Frontal cortex (tissue), 4 donors: ENCODE results near the gene UBP1. TPM values are rescaled to one million over a fixed set of nuclear protein-coding genes. Genes with fewer than 3 reads are reported as not detected.
"Not testable (repeated sequence)": the region's sequence is repeated elsewhere in the genome, so short reads cannot be mapped to it uniquely, and the experiment has no call there.

Experiments
- DNase-seq, 2 donors: peaks; one replicate each; pipeline ENCODE4 v3.0.0; 2012; ENCODE audit warnings: low spot score in 2 of 2
- FAIRE-seq: peaks from 2 replicates; lab custom pipeline; 2012; peaks lifted over from hg19 to GRCh38; lab: Jason Lieb, UNC
- small RNA-seq: library from RNA; depleted of rRNA; stranded (forward); fragments of <200 nt; gene quantifications from one replicate; pipeline ENCODE3, GENCODE V24; 2014
- total RNA-seq: library from RNA; depleted of rRNA; stranded (reverse); fragments of >200 nt; gene quantifications from one replicate; pipeline ENCODE4 v1.2.3, GENCODE V29; 2014
- donor health status: control.
- donor health status: control.
- donor health status: control.

Gene UBP1
- total RNA-seq, 1 donor from 2014 or later: 84.8 TPM

DNA sequence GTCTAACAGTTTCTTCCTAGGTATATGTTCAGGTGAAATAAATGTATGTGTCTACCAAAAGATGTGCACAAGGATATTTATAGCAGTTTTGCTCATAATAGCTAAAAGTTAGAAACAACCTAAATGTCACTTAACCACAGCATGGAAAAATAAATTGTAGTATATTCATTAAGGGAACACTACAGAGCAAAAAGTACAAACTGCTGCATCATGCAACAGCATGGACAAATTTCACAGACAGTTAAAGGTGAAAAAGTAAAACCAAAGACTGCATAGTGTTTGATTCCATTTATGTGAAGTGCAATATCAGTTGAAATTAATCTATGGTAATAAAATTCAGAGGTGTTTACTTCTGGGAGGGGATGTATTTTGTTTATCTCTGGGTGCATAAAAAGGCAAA is 100.4 kb downstream of the UBP1 start:
- DNase-seq (no peak), FAIRE-seq (no peak)

DNA sequence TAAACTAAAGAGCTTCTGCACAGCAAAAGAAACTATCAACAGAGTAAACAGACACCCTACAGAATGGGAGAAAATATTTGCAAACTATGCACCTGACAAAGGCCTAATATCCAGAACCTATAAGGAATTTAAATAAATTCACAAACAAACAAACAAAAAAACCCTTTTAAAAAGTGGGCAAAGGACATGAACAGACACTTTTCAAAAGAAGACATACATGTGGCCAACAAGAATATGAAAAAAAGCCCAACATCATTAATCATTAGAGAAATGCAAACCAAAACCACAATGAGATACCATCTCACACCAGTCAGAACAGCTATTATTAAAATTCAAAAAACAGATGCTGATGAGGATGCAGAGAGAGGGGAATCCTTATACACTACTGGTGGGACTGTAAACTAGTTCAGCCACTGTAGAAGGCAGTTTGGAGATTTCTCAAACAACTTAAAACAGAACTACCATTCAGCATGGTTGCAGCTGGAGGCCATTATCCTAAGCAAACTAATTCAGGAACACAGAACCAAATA is 101.2 kb downstream of the UBP1 start:
- not testable (repeated sequence) for DNase-seq, FAIRE-seq

Small RNAs within 50 kb of the gene (small RNA-seq; reads per million reads assigned to genes)
- gene RNU7-110P: not detected

Other genes with a start within 250 kb of the UBP1 start
- gene SUSD5, start 221.6 kb downstream of the UBP1 start, total RNA-seq: 2.0 TPM
- 53.8 TPM for gene FBXL2, start 163.0 kb downstream of the UBP1 start, total RNA-seq